BJ (cell line): Measurements from ENCODE around the gene LRMDA. TPM values are rescaled to one million over a fixed set of nuclear protein-coding genes. Genes with fewer than 3 reads are reported as not detected.

Source experiments
- CTCF ChIA-PET: fragments of 350-600 bp; formaldehyde crosslinking; extraction: SDS; loops from one replicate; lab custom pipeline; 2021; ENCODE audit warnings: antibody characterized with exemption, inconsistent platforms; lab: Yijun Ruan, JAX
- POLR2A ChIA-PET: fragments of 300-600 bp; sonication (Branson Sonifier 250); formaldehyde crosslinking; extraction: SDS; loops from one replicate; lab custom pipeline; 2021; ENCODE audit warnings: antibody characterized with exemption; lab: Charles Lee
- DNase-seq: peaks from one replicate; pipeline ENCODE4 v3.0.0-alpha.2; 2011; ENCODE audit warnings: low read depth
- H3K27me3 ChIP-seq: 2 replicates; pipeline ENCODE4 v1.6.0; 2011; ENCODE audit warnings: low read length; ENCODE audit not compliant: control insufficient read depth, insufficient read depth
- H3K36me3 ChIP-seq: 2 replicates; pipeline ENCODE4 v1.5.1; 2011; ENCODE audit warnings: low read length; ENCODE audit not compliant: control insufficient read depth, insufficient read depth
- H3K4me3 ChIP-seq: 2 replicates; pipeline ENCODE4 v1.5.1; 2011; ENCODE audit warnings: low read depth, mild to moderate bottlenecking, control low read depth, low read length
- CTCF ChIP-seq: IDR thresholded peaks from 2 replicates; pipeline ENCODE4 v1.5.1; 2011; ENCODE audit warnings: low read depth, mild to moderate bottlenecking, control low read depth, inconsistent platforms, low read length, moderate library complexity; ENCODE audit not compliant: insufficient read depth
- polyA plus RNA-seq: library from polyadenylated mRNA; depleted of rRNA; stranded (reverse); fragments of >200 nt; gene quantifications from 2 replicates; pipeline ENCODE4 v1.2.3, GENCODE V29; 2011

LRMDA gene
- polyA plus RNA-seq, 1 experiment = not detected

- no peak for TF ChIP-seq CTCF
- Histone ChIP-seq H3K36me3 (no peaks in the 10 kb centered on the region), H3K4me3 (no peak overlapping the region), H3K27me3 (no peaks in the 10 kb centered on the region)
- DNase-seq = no peak
- POLR2A ChIA-PET = interaction anchor here (0.5 to 0.7 kb wide), 2 partner anchors 77 to 1264 kb away, joined by 3 to 9 read pairs; no protein-coding TSS in a partner anchor
- CTCF ChIA-PET = interaction anchor here (0.6 to 1.4 kb wide), 8 partner anchors 8 to 1028 kb away, joined by 3 to 4 read pairs (median 3); no protein-coding TSS in a partner anchor
These were observed 998.7 kb downstream of the LRMDA start for GRCh38 chr10:76430061-76430645.

- no peak overlapping the region for H3K4me3 ChIP-seq
These were observed 1000.9 kb downstream of the LRMDA start for GRCh38 chr10:76432016-76433012.

GRCh38 chr10:76433161-76434005 is 1002.0 kb downstream of the LRMDA start:
- ChIA-PET POLR2A (no interaction called here), CTCF (interaction anchor here (0.6 to 1.7 kb wide), 3 partner anchors 10 to 545 kb away, joined by 3 to 4 read pairs (median 3); no protein-coding TSS in a partner anchor)
- TF ChIP-seq CTCF = no peak
- no peaks in the 10 kb centered on the region for H3K27me3 ChIP-seq
- no peak for DNase-seq
- no peaks in the 10 kb centered on the region for H3K36me3 ChIP-seq
- H3K4me3 ChIP-seq = no peak overlapping the region

More at GRCh38 chr10:76432016-76433012, 1000.9 kb downstream of the LRMDA start:
- ChIA-PET CTCF (interaction anchor here (0.8 to 0.9 kb wide), 2 partner anchors 14 to 557 kb away, joined by 3 read pairs; no protein-coding TSS in a partner anchor), POLR2A (no interaction called here)
- TF ChIP-seq CTCF = no peak
- DNase-seq = peak; percentile 56
- H3K27me3 ChIP-seq = no peaks in the 10 kb centered on the region
- no peaks in the 10 kb centered on the region for H3K36me3 ChIP-seq

- 0 out of 2 replicates have a peak, but pooled peaks have one; percentile 17 for TF ChIP-seq CTCF
- no peak for DNase-seq
- Histone ChIP-seq H3K36me3 (no peaks in the 10 kb centered on the region), H3K4me3 (no peak overlapping the region), H3K27me3 (no peaks in the 10 kb centered on the region)
- ChIA-PET CTCF (interaction anchor here (1.7 kb wide), 1 partner anchor 8 kb away, joined by 4 read pairs; no protein-coding TSS in a partner anchor), POLR2A (no interaction called here)
These were observed 1003.7 kb downstream of the LRMDA start for GRCh38 chr10:76435157-76435556.
